KMS-11 (cell line): ENCODE results near the gene ALX3.

Experiments used
- H2AFZ ChIP-seq: fragments of 200-600 bp; sonication (generic); 2 replicates; pipeline ENCODE4 v1.6.1; 2016; ENCODE audit warnings: antibody characterized with exemption, mixed run types, low read depth
- H3K27ac ChIP-seq: fragments of 200-600 bp; sonication (generic); 2 replicates; pipeline ENCODE4 v1.6.1; 2016; ENCODE audit warnings: mild to moderate bottlenecking, mixed run types
- H3K27me3 ChIP-seq: fragments of 200-600 bp; sonication (generic); 2 replicates; pipeline ENCODE4 v1.6.1; 2017; ENCODE audit warnings: mild to moderate bottlenecking, low read depth, mixed run types, moderate library complexity; ENCODE audit not compliant: insufficient read depth
- H3K36me3 ChIP-seq: fragments of 200-600 bp; sonication (generic); 2 replicates; pipeline ENCODE4 v1.6.1; 2017; ENCODE audit warnings: mild to moderate bottlenecking, mixed run types; ENCODE audit not compliant: insufficient read depth
- H3K4me1 ChIP-seq: fragments of 200-600 bp; sonication (generic); 2 replicates; pipeline ENCODE4 v1.6.1; 2016; ENCODE audit warnings: mild to moderate bottlenecking, low read depth, mixed run types; ENCODE audit not compliant: poor library complexity, severe bottlenecking
- H3K4me2 ChIP-seq: fragments of 200-600 bp; sonication (generic); 2 replicates; pipeline ENCODE4 v1.7.0; 2016; ENCODE audit warnings: mild to moderate bottlenecking, mixed run types
- H3K4me3 ChIP-seq: fragments of 200-600 bp; sonication (generic); IDR thresholded peaks from 2 replicates; pipeline ENCODE4 v1.6.1; 2017; ENCODE audit warnings: low read depth, low read length, mixed read lengths; ENCODE audit not compliant: insufficient read depth
- H3K79me2 ChIP-seq: fragments of 200-600 bp; sonication (generic); 2 replicates; pipeline ENCODE4 v1.6.1; 2016; ENCODE audit warnings: low read depth, mixed run types; ENCODE audit not compliant: insufficient read depth
- H3K9ac ChIP-seq: fragments of 200-600 bp; sonication (generic); 2 replicates; pipeline ENCODE4 v1.6.1; 2016; ENCODE audit warnings: mild to moderate bottlenecking, mixed run types
- H4K20me1 ChIP-seq: fragments of 200-600 bp; sonication (generic); 2 replicates; pipeline ENCODE4 v1.6.1; 2016; ENCODE audit warnings: mild to moderate bottlenecking, mixed run types; ENCODE audit not compliant: insufficient read depth
- CTCF ChIP-seq: fragments of 200-600 bp; sonication (generic); conservative IDR thresholded peaks from 2 replicates; pipeline ENCODE4 v1.6.1; 2017; ENCODE audit warnings: low read depth, mild to moderate bottlenecking, antibody characterized with exemption, low read length, moderate library complexity, mixed read lengths

Gene ALX3

GRCh38 chr1:110092991-110093390 is 22.5 kb upstream of the ALX3 start:
- H3K27ac ChIP-seq: no peak overlapping the region
- TF ChIP-seq CTCF: no peak

GRCh38 chr1:110091791-110092190 is 21.3 kb upstream of the ALX3 start:
- no peaks in the 10 kb centered on the region for H4K20me1 ChIP-seq
- TF ChIP-seq CTCF: no peak
- no peak overlapping the region for H3K27ac ChIP-seq
- peaks cover under 1% of the 10 kb centered on the region; the same call in 1 of the 2 replicates for H3K27me3 ChIP-seq
- H3K4me1 ChIP-seq: no peaks in the 10 kb centered on the region
- no peak overlapping the region for H2AFZ ChIP-seq
- no peaks in the 10 kb centered on the region for H3K79me2 ChIP-seq
- no peaks in the 10 kb centered on the region for H3K36me3 ChIP-seq
- H3K9ac ChIP-seq: no peak overlapping the region
- no peak overlapping the region for H3K4me3 ChIP-seq
- no peak overlapping the region for H3K4me2 ChIP-seq

More at GRCh38 chr1:110092991-110093390, 22.5 kb upstream of the ALX3 start:
- no peaks in the 10 kb centered on the region for H3K4me1 ChIP-seq
- H3K9ac ChIP-seq: no peak overlapping the region
- H3K4me3 ChIP-seq: no peak overlapping the region
- H3K27me3 ChIP-seq: no peaks in the 10 kb centered on the region
- no peaks in the 10 kb centered on the region for H4K20me1 ChIP-seq
- no peaks in the 10 kb centered on the region for H3K79me2 ChIP-seq
- H3K36me3 ChIP-seq: no peaks in the 10 kb centered on the region
- no peak overlapping the region for H2AFZ ChIP-seq
- H3K4me2 ChIP-seq: no peak overlapping the region

- Histone ChIP-seq H3K4me3 (no peak overlapping the region), H3K4me2 (no peak overlapping the region), H3K36me3 (no peaks in the 10 kb centered on the region), H3K27me3 (peaks cover 4% of the 10 kb centered on the region; the same call in 1 of the 2 replicates), H3K79me2 (no peaks in the 10 kb centered on the region), H2AFZ (no peak overlapping the region), H4K20me1 (no peaks in the 10 kb centered on the region), H3K27ac (no peak overlapping the region), H3K4me1 (no peaks in the 10 kb centered on the region), H3K9ac (no peak overlapping the region)
- TF ChIP-seq CTCF: no peak
Observed at GRCh38 chr1:110091381-110091780, 20.9 kb upstream of the ALX3 start.

GRCh38 chr1:110089561-110090275 is 19.2 kb upstream of the ALX3 start:
- Histone ChIP-seq H3K36me3 (no peaks in the 10 kb centered on the region), H3K4me1 (no peaks in the 10 kb centered on the region), H3K27ac (no peak overlapping the region), H2AFZ (no peak overlapping the region), H4K20me1 (no peaks in the 10 kb centered on the region), H3K9ac (no peak overlapping the region), H3K4me2 (no peak overlapping the region), H3K79me2 (no peaks in the 10 kb centered on the region), H3K27me3 (peaks cover 18% of the 10 kb centered on the region; the same call in 1 of the 2 replicates), H3K4me3 (no peak overlapping the region)
- no peak for TF ChIP-seq CTCF
